Right lobe of liver (tissue), 6 donors: Measurements from ENCODE around the gene C19orf81. TPM values are rescaled to one million over a fixed set of nuclear protein-coding genes. Genes with fewer than 3 reads are reported as not detected.

Source experiments
- ATAC-seq, 4 donors: fragments of 200-7000 bp; cut with Tn5 transposase; one replicate each; pipeline ENCODE4 v1.9.1; 2020; ENCODE audit warnings: mild to moderate bottlenecking in 4 of 4, moderate library complexity in 4 of 4
- DNase-seq, 3 donors: peaks; one replicate each; pipeline ENCODE4 v3.0.0-alpha.2; 2020
- H3K27ac ChIP-seq, 3 donors: fragments of 200-600 bp; one replicate each; pipeline ENCODE4 v1.8.0; 2022
- H3K27me3 ChIP-seq, 2 donors: fragments of 200-600 bp; one replicate each; pipeline ENCODE4 v1.8.0; 2022
- H3K36me3 ChIP-seq, 4 donors: fragments of 200-600 bp; sonication (generic) in 1 of 4; one replicate each; pipeline versions ENCODE4 v1.5.1 to v1.8.0; 2017 to 2022; ENCODE audit warnings: control low read depth in 1 of 4
- H3K4me1 ChIP-seq, 4 donors: fragments of 200-600 bp; sonication (generic) in 1 of 4; one replicate each; pipeline versions ENCODE4 v1.5.1 to v1.8.0; 2017 to 2022; ENCODE audit warnings: control low read depth in 1 of 4
- H3K4me3 ChIP-seq, 3 donors: fragments of 200-600 bp; one replicate each; pipeline ENCODE4 v1.8.0; 2022
- H3K9me3 ChIP-seq, 4 donors: fragments of 200-600 bp; sonication (generic) in 1 of 4; one replicate each; pipeline versions ENCODE4 v1.5.1 to v1.8.0; 2017 to 2022; ENCODE audit warnings: control low read depth in 1 of 4
- CTCF ChIP-seq, 4 donors: fragments of 200-600 bp in 3 of 4; fragments of 450-650 bp in 1 of 4; IDR thresholded peaks; one replicate each; pipeline versions ENCODE4 v1.5.1 to v1.8.0; 2016 to 2022; ENCODE audit warnings: antibody characterized with exemption in 4 of 4, mild to moderate bottlenecking in 2 of 4
- POLR2A ChIP-seq: fragments of 450-650 bp; IDR thresholded peaks from one replicate; pipeline ENCODE4 v1.6.1; 2017; ENCODE audit warnings: antibody characterized with exemption, mild to moderate bottlenecking
- whole genome bisulfite sequencing: methylation state at CpG from one replicate; pipeline ENCODE4 v1.1.6; 2018; ENCODE audit warnings: low coverage, low lambda C conversion rate; ENCODE audit not compliant: insufficient coverage; ENCODE audit errors: missing lambda C conversion rate; 5-methylcytosine and 5-hydroxymethylcytosine counted together
- intact Hi-C, 2 donors: fragments of 100-400 bp; cut with DNase I; formaldehyde crosslinking; loops; one replicate each; pipeline versions ENCODE4 v1.11.2 to v1.14.1; 2022
- total RNA-seq, 6 experiments: library from RNA; depleted of rRNA in 2 of 6; stranded (reverse); fragments of >200 nt in 2 of 6; fragmentation: NEBNext Ultra II Directional in 3 of 6; extraction: Animal tissue kit (Norgen Biotek cat#: 25700) in 3 of 6; gene quantifications; one replicate each; pipeline versions ENCODE4 v1.1.0 to v1.2.4, GENCODE V29; 2016 to 2023
- donor health status: DM: no; HTN: yes; CAD: no.
- donor health status: DM: no; HTN: no; CAD: no.
- donor health status: DM: no; HTN: no; CAD: no.
- donor health status: DM: no; HTN: yes; CAD: no.
- donor health status: DM: no; HTN: yes; CAD: no.

Gene C19orf81
- total RNA-seq, 6 experiments from 2014 or later: not detected

DNA sequence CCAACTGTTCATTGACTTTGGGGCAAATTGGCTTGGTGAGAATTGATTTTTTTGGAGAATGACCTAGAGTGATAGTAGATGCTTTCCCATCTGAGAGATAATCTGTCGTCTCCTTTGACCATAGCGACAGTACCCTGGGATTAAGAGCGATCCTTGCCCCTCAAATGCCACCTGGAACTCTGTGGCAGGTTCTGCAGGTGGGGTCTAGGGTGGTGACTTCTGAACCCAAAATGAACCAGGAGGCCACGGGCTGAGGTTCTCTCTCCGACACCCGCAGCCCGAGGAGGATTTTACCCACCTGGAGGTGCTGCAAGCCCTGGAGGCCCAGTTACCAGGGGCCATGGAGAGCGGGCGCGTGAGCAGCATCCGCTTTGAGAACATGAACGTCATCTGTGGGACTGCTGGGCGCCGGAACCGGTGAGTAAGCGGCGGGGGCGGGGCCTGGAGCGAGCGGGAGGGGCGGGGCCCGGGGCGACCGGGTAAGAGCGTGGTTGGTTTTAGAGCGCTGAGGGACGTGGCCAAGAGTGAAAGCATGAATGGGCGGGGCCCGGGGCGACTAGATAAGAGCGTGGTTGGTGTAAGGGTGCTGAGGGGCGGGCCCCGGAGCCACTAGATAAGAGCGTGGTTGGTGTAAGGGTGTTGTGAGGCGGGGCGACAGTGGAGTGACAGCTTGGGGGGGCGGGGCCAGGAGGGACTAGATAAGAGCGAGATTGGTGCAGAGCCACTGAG is 8.6 kb downstream of the C19orf81 start:
- WGBS: 5% methylated on average over 32 of the region's 38 CpGs
- peak; percentile 75 to 94 (median 80) for ATAC-seq
- Histone ChIP-seq H3K9me3 (no peaks in the 10 kb centered on the region), H3K27me3 (peaks cover 0 to 11% of the 10 kb centered on the region in 2 donors), H3K36me3 (no peaks in the 10 kb centered on the region), H3K4me1 (peaks cover 0 to 8% (median 0%) of the 10 kb centered on the region in 4 donors), H3K4me3 (no peak overlapping the region), H3K27ac (no peak overlapping the region)
- intact Hi-C loops: no loop called here
- TF ChIP-seq CTCF (IDR thresholded peaks at IDR 0.05): no peak
- no peak for TF ChIP-seq POLR2A
- DNase-seq: peak in 2 of 3 donors; percentile 53 to 79

DNA sequence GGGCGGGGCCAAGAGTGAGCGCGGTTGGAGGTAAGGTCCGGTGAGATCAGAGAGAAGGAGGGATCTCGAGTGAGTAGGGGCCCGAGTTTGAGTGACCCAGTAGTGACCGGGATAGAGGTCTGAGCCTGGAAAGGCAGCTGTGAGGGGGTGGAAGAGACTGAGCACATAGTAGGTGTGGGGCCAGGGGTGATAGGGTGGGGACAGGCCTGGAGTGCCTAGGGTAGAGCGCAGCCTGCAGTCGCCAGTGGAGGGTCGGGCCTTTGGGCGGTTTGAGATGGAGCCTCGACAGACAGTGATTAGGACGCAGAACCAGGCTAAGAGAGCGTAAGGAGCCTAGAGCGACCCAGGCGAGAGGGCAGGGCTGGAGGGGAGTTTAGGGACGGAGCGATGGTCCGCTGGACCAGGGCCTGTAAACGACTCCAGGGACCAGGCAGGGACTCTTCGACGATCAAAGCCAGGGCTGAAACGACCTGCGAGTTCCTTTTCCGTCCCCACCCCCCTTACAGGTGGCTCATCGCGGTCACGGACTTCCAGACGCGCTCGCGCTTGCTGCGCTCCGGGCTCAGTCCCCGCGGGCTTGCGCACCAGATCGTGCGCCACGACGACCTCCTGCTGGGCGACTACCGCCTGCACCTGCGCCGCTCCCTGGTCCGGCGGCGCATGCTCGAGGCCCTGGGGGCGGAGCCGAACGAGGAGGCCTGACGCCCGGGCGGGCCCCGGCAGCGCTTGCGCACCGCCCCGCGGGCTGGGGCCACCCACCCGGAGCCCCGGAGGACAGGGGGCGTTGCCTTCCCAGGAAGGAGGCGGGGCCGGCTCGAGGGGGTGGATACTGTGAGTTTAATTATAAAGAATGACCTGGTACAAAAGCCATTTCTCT is 9.4 kb downstream of the C19orf81 start:
- peaks cover 0 to 11% of the 10 kb centered on the region in 2 donors for H3K27me3 ChIP-seq
- TF ChIP-seq CTCF (IDR thresholded peaks at IDR 0.05): no peak
- TF ChIP-seq POLR2A: peak; percentile 14

DNA sequence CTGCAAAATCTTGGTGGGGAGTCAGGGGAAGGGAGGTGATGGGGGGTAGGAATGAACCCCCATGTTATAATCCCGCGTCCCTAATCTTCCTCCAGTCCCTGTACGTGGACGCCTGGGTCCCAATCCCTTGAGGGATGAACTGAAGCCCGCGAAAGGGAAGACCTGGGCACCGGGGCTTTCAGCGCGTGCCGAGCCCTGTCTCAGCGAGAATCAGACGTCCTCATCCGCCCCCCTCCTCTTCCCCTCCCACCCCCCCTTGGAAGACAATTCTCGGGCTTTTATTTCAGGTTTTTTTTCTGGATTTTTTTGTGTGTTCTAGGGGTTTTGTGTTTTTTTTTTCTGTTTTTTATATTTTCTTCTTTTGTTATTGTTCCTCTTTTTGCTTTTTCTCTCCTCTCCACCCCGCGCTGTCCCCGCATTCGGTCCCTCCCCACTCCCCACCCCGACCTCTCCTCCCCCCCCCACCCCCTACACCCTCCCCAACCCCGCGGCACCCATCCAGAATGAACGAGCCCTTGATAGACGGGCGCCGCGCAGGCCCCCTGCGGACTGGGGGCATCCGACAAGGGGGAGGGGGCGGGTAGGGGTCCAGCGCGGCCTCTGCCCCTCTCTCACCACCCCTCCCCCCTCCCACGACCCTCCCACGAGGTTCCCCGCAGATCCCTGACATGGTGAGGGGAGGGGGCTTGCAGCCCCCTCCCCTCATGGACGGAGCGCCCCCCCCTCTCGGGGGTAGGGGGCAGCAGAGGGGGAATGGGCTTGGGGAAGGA is 10.3 kb downstream of the C19orf81 start:
- Histone ChIP-seq H3K4me1 (peaks cover 0 to 8% (median 0%) of the 10 kb centered on the region in 4 donors), H3K36me3 (no peaks in the 10 kb centered on the region), H3K9me3 (no peaks in the 10 kb centered on the region), H3K27me3 (peaks cover 0 to 11% of the 10 kb centered on the region in 2 donors), H3K4me3 (no peak overlapping the region), H3K27ac (no peak overlapping the region)
- no peak for DNase-seq
- WGBS: 1% methylated on average over 24 of the region's 37 CpGs
- ATAC-seq: no peak
- intact Hi-C loops: no loop called here
- no peak for TF ChIP-seq CTCF (IDR thresholded peaks at IDR 0.05)

More for the DNA sequence above, 9.4 kb downstream of the C19orf81 start:
- ATAC-seq: peak; percentile 29 to 75 (median 50)
- no peaks in the 10 kb centered on the region for H3K9me3 ChIP-seq
- H3K36me3 ChIP-seq: no peaks in the 10 kb centered on the region
- peak in 1 of 3 donors; percentile 60 for DNase-seq
- peaks cover 0 to 8% (median 0%) of the 10 kb centered on the region in 4 donors for H3K4me1 ChIP-seq
- H3K27ac ChIP-seq: no peak overlapping the region
- H3K4me3 ChIP-seq: peak overlapping the region in 1 of 3 donors; percentile 16
- intact Hi-C loops: no loop called here
- 5% methylated on average over 33 of the region's 67 CpGs for WGBS

- no peak for DNase-seq
- Histone ChIP-seq H3K27ac (no peak overlapping the region), H3K4me1 (peaks cover 0 to 8% (median 0%) of the 10 kb centered on the region in 4 donors), H3K9me3 (no peaks in the 10 kb centered on the region), H3K4me3 (no peak overlapping the region), H3K36me3 (no peaks in the 10 kb centered on the region), H3K27me3 (peaks cover 0 to 11% of the 10 kb centered on the region in 2 donors)
- 22% methylated on average over 6 of the region's 6 CpGs for WGBS
- no peak for ATAC-seq
- intact Hi-C loops: no loop called here
- no peak for TF ChIP-seq POLR2A
- no peak for TF ChIP-seq CTCF (IDR thresholded peaks at IDR 0.05)
Observed at GRCh38 chr19:50660088-50660366, 10.8 kb downstream of the C19orf81 start.
